ENCODE results near the gene TAF11L8. TPM values are rescaled to one million over a fixed set of nuclear protein-coding genes. Genes with fewer than 3 reads are reported as not detected.
"Not testable (repeated sequence)": the region's sequence is repeated elsewhere in the genome, so short reads cannot be mapped to it uniquely, and the experiment has no call there.

TAF11L8 gene
- not detected for polyA plus RNA-seq (2013, experiment 1 of 2)
- polyA plus RNA-seq (2013, experiment 2 of 2): not detected

DNA sequence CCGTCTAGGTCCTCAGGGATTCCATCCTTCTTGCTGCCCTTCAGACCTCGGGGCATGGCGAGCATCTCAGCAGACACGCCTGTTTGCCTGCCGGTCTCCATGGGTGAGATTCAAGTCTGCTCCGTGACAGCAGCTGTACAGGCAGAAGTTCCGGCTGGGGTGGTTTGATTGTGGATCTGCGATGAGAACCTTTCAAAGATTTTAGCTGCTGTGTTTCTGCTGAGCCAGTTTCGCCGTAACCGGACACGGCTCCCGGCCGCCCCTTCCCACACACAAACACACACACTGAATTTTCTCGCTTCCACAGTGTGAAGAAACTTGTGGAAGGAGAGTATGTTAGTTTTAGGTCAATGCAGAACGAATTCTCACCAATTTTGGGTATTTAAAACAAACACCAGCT lies at the start of gene TAF11L8:
Gene TAF11L8 (minus strand): TSS at position 101 of the 400 bp plus-strand sequence.
- not testable (repeated sequence) for H3K9me3 ChIP-seq (replicated peaks in 1 of 2; ENCODE audit: control insufficient read depth in 2 of 2, insufficient read depth in 1 of 2, low read depth in 1 of 2, low read length in 2 of 2); H2AK5ac ChIP-seq (ENCODE audit: low read depth, low read length); H2BK15ac ChIP-seq (ENCODE audit: low read length); H3K9ac ChIP-seq (ENCODE audit: low read depth, low read length, poor library complexity); H2BK5ac ChIP-seq (ENCODE audit: low read length); H3K36me3 ChIP-seq (replicated peaks in 1 of 2; ENCODE audit: control insufficient read depth in 2 of 2, insufficient read depth in 2 of 2, low read length in 2 of 2); H3K4ac ChIP-seq (ENCODE audit: low read length); H3K23ac ChIP-seq (ENCODE audit: low read depth, low read length, poor library complexity); H4K91ac ChIP-seq (ENCODE audit: low read depth, low read length, poor library complexity); H3K79me1 ChIP-seq (ENCODE audit: low read depth, low read length); H3K18ac ChIP-seq (ENCODE audit: low read length); H2BK12ac ChIP-seq (ENCODE audit: low read length); H2AFZ ChIP-seq (ENCODE audit: low read length); H2BK120ac ChIP-seq (ENCODE audit: low read depth, low read length); H3K4me2 ChIP-seq (ENCODE audit: insufficient read depth, low read length, poor library complexity, severe bottlenecking); H3K14ac ChIP-seq (ENCODE audit: low read length); H4K8ac ChIP-seq (ENCODE audit: low read depth, low read length); DNase-seq (ENCODE audit: low spot score); H3K27ac ChIP-seq (replicated peaks; ENCODE audit: low read length); H3K4me3 ChIP-seq (ENCODE audit: low read length in 2 of 2); H3K27me3 ChIP-seq (ENCODE audit: control insufficient read depth in 3 of 3, insufficient read depth in 3 of 3, low read depth in 1 of 3, low read length in 3 of 3); H3K4me1 ChIP-seq (ENCODE audit: control insufficient read depth in 2 of 2, insufficient read depth in 1 of 2, low read depth in 1 of 2, low read length in 2 of 2)
- no CpG with 5 or more reads among the region's 16 CpGs for WGBS, 2 donors (ENCODE audit: extremely low coverage in 2 of 2, insufficient read length in 2 of 2, insufficient replicate concordance in 1 of 2)

DNA sequence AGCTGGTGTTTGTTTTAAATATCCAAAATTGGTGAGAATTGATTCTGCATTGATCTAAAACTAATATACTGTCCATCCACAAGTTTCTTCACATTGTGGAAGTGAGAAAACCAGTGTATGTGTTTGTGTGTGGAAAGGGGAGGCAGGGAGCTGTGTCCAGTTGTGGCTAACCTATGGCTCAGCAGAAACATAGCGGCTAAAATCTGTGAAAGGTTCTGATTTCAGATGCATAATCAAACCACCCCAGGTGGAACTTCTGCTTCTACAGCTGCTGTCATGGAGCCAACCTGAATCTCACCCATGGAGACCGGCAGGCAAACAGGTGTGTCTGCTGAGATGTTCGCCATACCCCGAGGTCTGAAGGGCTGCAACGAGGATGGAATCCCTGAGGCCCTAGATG lies 43.4 kb upstream of the TAF11L8 start, which contains the start of gene TAF11L14:
Gene TAF11L14 (plus strand): TSS at position 301 of the 400 bp plus-strand sequence.
- H3K9me3 ChIP-seq (replicated peaks in 1 of 2; ENCODE audit: control insufficient read depth in 2 of 2, insufficient read depth in 1 of 2, low read depth in 1 of 2, low read length in 2 of 2): no peaks in the 10 kb centered on the region
- no peak within 1 kb of the TSS for H3K4me2 ChIP-seq (ENCODE audit: insufficient read depth, low read length, poor library complexity, severe bottlenecking)
- H2BK120ac ChIP-seq (ENCODE audit: low read depth, low read length): no peak within 1 kb of the TSS
- H3K9ac ChIP-seq (ENCODE audit: low read depth, low read length, poor library complexity): no peak within 1 kb of the TSS
- no peaks in the 10 kb centered on the region for H3K36me3 ChIP-seq (replicated peaks in 1 of 2; ENCODE audit: control insufficient read depth in 2 of 2, insufficient read depth in 2 of 2, low read length in 2 of 2)
- H2BK12ac ChIP-seq (ENCODE audit: low read length): no peak within 1 kb of the TSS
- no peak within 1 kb of the TSS for H2AFZ ChIP-seq (ENCODE audit: low read length)
- H2AK5ac ChIP-seq (ENCODE audit: low read depth, low read length): no peak within 1 kb of the TSS
- no peak within 1 kb of the TSS for H3K23ac ChIP-seq (ENCODE audit: low read depth, low read length, poor library complexity)
- no peak within 1 kb of the TSS for H3K4me3 ChIP-seq (ENCODE audit: low read length in 2 of 2)
- H3K18ac ChIP-seq (ENCODE audit: low read length): no peak within 1 kb of the TSS
- DNase-seq (ENCODE audit: low spot score): no peak
- H2BK5ac ChIP-seq (ENCODE audit: low read length): no peak within 1 kb of the TSS
- no peak within 1 kb of the TSS for H3K14ac ChIP-seq (ENCODE audit: low read length)
- no peak within 1 kb of the TSS for H4K91ac ChIP-seq (ENCODE audit: low read depth, low read length, poor library complexity)
- H3K4ac ChIP-seq (ENCODE audit: low read length): no peak within 1 kb of the TSS
- H3K4me1 ChIP-seq (ENCODE audit: control insufficient read depth in 2 of 2, insufficient read depth in 1 of 2, low read depth in 1 of 2, low read length in 2 of 2): no peaks in the 10 kb centered on the region
- no peaks in the 10 kb centered on the region for H3K27me3 ChIP-seq (ENCODE audit: control insufficient read depth in 3 of 3, insufficient read depth in 3 of 3, low read depth in 1 of 3, low read length in 3 of 3)
- no peak within 1 kb of the TSS for H4K8ac ChIP-seq (ENCODE audit: low read depth, low read length)
- WGBS, 2 donors (ENCODE audit: extremely low coverage in 2 of 2, insufficient read length in 2 of 2, insufficient replicate concordance in 1 of 2): no CpG with 5 or more reads among the region's 5 CpGs
- H3K79me1 ChIP-seq (ENCODE audit: low read depth, low read length): no peaks in the 10 kb centered on the region
- no peak within 1 kb of the TSS for H2BK15ac ChIP-seq (ENCODE audit: low read length)
- no peak within 1 kb of the TSS for H3K27ac ChIP-seq (replicated peaks; ENCODE audit: low read length)

DNA sequence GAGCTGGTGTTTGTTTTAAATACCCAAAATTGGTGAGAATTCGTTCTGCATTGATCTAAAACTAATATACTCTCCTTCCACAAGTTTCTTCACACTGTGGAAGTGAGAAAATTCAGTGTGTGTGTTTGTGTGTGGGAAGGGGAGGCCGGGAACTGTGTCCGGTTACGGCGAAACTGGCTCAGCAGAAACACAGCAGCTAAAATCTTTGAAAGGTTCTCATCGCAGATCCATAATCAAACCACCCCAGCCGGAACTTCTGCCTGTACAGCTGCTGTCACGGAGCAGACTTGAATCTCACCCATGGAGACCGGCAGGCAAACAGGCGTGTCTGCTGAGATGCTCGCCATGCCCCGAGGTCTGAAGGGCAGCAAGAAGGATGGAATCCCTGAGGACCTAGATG lies 41.0 kb upstream of the TAF11L8 start, which contains the start of gene TAF11L13:
Gene TAF11L13 (plus strand): TSS at position 301 of the 400 bp plus-strand sequence.
- not testable (repeated sequence) for H3K18ac ChIP-seq (ENCODE audit: low read length); H3K14ac ChIP-seq (ENCODE audit: low read length); DNase-seq (ENCODE audit: low spot score); H2BK5ac ChIP-seq (ENCODE audit: low read length); H2BK15ac ChIP-seq (ENCODE audit: low read length); H3K27me3 ChIP-seq (ENCODE audit: control insufficient read depth in 3 of 3, insufficient read depth in 3 of 3, low read depth in 1 of 3, low read length in 3 of 3); H3K27ac ChIP-seq (replicated peaks; ENCODE audit: low read length); H3K4me2 ChIP-seq (ENCODE audit: insufficient read depth, low read length, poor library complexity, severe bottlenecking); H3K4ac ChIP-seq (ENCODE audit: low read length); H2BK12ac ChIP-seq (ENCODE audit: low read length); H4K8ac ChIP-seq (ENCODE audit: low read depth, low read length); H3K23ac ChIP-seq (ENCODE audit: low read depth, low read length, poor library complexity); H2AFZ ChIP-seq (ENCODE audit: low read length); H3K4me3 ChIP-seq (ENCODE audit: low read length in 2 of 2); H3K79me1 ChIP-seq (ENCODE audit: low read depth, low read length); H2BK120ac ChIP-seq (ENCODE audit: low read depth, low read length); H3K4me1 ChIP-seq (ENCODE audit: control insufficient read depth in 2 of 2, insufficient read depth in 1 of 2, low read depth in 1 of 2, low read length in 2 of 2); H3K36me3 ChIP-seq (replicated peaks in 1 of 2; ENCODE audit: control insufficient read depth in 2 of 2, insufficient read depth in 2 of 2, low read length in 2 of 2); H3K9ac ChIP-seq (ENCODE audit: low read depth, low read length, poor library complexity); H3K9me3 ChIP-seq (replicated peaks in 1 of 2; ENCODE audit: control insufficient read depth in 2 of 2, insufficient read depth in 1 of 2, low read depth in 1 of 2, low read length in 2 of 2); H2AK5ac ChIP-seq (ENCODE audit: low read depth, low read length); H4K91ac ChIP-seq (ENCODE audit: low read depth, low read length, poor library complexity)
- no CpG with 5 or more reads among the region's 12 CpGs for WGBS, 2 donors (ENCODE audit: extremely low coverage in 2 of 2, insufficient read length in 2 of 2, insufficient replicate concordance in 1 of 2)

DNA sequence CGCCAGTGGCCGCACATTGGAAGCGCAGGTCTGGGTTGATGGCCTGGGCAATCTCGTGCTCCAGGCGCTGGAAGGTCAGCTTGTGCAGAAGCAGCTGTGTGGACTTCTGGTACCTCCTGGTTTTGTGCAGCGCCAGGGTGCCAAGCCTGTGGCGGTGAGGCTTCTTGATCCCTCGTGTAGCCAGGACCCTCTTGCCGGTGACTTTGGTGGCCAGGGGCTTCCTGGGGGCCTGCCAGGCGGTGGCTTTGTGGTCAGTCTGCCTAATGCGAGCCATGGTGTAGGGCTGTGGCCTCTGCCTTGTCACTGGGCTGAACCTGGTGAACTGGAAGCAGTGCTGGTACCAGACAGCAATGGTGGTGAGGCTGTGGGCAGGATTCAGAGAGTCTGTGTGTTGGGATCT lies 34.9 kb upstream of the TAF11L8 start:
- Histone ChIP-seq H3K36me3 (replicated peaks in 1 of 2; ENCODE audit: control insufficient read depth in 2 of 2, insufficient read depth in 2 of 2, low read length in 2 of 2) (no peaks in the 10 kb centered on the region), H4K8ac (ENCODE audit: low read depth, low read length) (no peak overlapping the region), H3K23ac (ENCODE audit: low read depth, low read length, poor library complexity) (no peak overlapping the region), H3K14ac (ENCODE audit: low read length) (no peak overlapping the region), H2AFZ (ENCODE audit: low read length) (no peak overlapping the region), H2AK5ac (ENCODE audit: low read depth, low read length) (no peak overlapping the region), H4K91ac (ENCODE audit: low read depth, low read length, poor library complexity) (no peak overlapping the region), H3K4me2 (ENCODE audit: insufficient read depth, low read length, poor library complexity, severe bottlenecking) (no peak overlapping the region), H3K9me3 (replicated peaks in 1 of 2; ENCODE audit: control insufficient read depth in 2 of 2, insufficient read depth in 1 of 2, low read depth in 1 of 2, low read length in 2 of 2) (no peaks in the 10 kb centered on the region), H3K27me3 (ENCODE audit: control insufficient read depth in 3 of 3, insufficient read depth in 3 of 3, low read depth in 1 of 3, low read length in 3 of 3) (no peaks in the 10 kb centered on the region), H3K4me3 (ENCODE audit: low read length in 2 of 2) (no peak overlapping the region), H3K4me1 (ENCODE audit: control insufficient read depth in 2 of 2, insufficient read depth in 1 of 2, low read depth in 1 of 2, low read length in 2 of 2) (no peaks in the 10 kb centered on the region), H3K79me1 (ENCODE audit: low read depth, low read length) (no peaks in the 10 kb centered on the region), H2BK120ac (ENCODE audit: low read depth, low read length) (no peak overlapping the region), H3K27ac (replicated peaks; ENCODE audit: low read length) (no peak overlapping the region), H2BK15ac (ENCODE audit: low read length) (no peak overlapping the region), H3K9ac (ENCODE audit: low read depth, low read length, poor library complexity) (no peak overlapping the region), H2BK12ac (ENCODE audit: low read length) (no peak overlapping the region), H3K4ac (ENCODE audit: low read length) (no peak overlapping the region), H2BK5ac (ENCODE audit: low read length) (no peak overlapping the region), H3K18ac (ENCODE audit: low read length) (peak overlapping the region; percentile 72)
- WGBS, 2 donors (ENCODE audit: extremely low coverage in 2 of 2, insufficient read length in 2 of 2, insufficient replicate concordance in 1 of 2): no CpG with 5 or more reads among the region's 11 CpGs
- no peak for DNase-seq (ENCODE audit: low spot score)
